OCI-LY3 (cell line): Measurements from ENCODE around the gene TSPAN12.

Experiments used
- CTCF ChIP-seq: fragments of 200-600, 300-600 bp; sonication (generic); IDR thresholded peaks from 2 replicates; pipeline ENCODE4 v1.5.1; 2014; ENCODE audit warnings: antibody characterized with exemption, low read length, low read depth
- EZH2phosphoT487 ChIP-seq: fragments of 200-600 bp; shearing (Covaris generic); IDR thresholded peaks from 2 replicates; pipeline ENCODE4 v1.6.1; 2018; ENCODE audit warnings: antibody characterized with exemption, mixed run types, low read depth

GRCh38 chr7:120783721-120784120 lies 74.2 kb downstream of the TSPAN12 start:
- no peak for TF ChIP-seq EZH2phosphoT487
- TF ChIP-seq CTCF, result no peak
